DMS79 (cell line): ENCODE measurements around the gene SPESP1.
"Not testable (repeated sequence)": the region's sequence is repeated elsewhere in the genome, so short reads cannot be mapped to it uniquely, and the experiment has no call there.

ENCODE experiments used
- DNase-seq: peaks from one replicate; lab custom pipeline; 2025; lab: John Stamatoyannopoulos, UW

The SPESP1 gene

DNA sequence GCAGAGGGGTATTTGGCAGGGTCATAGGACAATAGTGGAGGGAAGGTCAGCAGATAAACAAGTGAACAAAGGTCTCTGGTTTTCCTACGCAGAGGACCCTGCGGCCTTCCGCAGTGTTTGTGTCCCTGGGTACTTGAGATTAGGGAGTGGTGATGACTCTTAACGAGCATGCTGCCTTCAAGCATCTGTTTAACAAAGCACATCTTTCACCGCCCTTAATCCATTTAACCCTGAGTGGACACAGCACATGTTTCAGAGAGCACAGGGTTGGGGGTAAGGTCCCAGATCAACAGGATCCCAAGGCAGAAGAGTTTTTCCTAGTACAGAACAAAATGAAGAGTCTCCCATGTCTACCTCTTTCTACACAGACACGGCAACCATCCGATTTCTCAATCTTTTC is 33.4 kb downstream of the SPESP1 start:
- not testable (repeated sequence) for DNase-seq

DNA sequence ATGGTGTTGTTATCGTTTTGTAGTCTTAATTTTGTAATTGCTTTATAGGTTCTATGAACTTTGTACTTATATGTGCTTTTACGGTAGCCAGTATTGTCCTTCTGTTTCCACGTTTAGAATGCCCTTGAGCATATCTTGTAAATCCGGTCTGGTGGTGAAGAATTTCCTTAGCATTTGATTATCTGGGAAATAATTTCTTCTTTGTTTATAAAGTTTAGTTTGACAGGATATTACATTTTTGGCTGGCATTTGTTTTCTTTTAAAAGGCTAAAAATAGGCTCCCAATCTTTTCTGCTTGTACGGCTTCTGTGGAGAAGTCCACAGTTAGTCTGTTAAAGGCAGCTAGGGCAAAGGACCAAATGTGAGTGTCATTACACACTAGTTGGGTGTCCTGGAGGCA is 36.7 kb downstream of the SPESP1 start:
- no peak for DNase-seq

DNA sequence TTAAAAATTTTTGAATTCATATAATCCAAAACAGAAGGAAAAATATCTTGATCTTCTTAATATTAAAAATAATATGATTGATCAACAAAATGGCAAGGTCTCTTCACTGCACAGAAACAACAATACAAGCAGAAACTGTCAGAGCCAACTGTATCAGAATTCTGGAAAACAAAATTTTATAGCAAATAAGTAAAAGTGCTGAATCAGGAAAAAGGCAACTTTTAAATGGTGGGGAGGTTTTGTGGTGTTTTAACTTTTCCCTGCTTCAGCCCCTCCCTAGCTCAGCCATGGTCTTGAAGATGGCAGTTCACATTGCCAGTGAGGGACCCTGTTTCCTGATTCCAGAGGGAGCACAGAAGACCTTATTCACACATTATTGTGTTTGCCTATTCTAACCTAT is 37.6 kb downstream of the SPESP1 start:
- DNase-seq, result no peak

DNA sequence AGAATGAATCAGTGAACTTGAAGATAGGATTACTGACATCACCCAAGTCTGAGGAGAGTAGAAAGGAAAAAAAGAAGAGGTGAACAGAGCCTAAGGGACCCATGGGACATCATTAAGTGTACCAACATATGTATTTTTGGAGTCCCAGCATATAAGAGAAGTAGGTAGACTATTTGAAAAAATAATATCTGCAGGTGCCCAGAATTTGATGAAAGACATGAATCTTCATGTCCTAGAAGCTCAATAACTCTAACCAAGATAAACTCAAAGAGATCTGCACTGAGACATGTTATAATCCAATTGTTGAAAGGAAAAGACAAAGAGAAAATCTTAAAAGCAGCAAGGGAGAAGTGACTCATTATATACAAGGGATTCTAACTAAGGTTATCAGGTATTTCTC is 39.0 kb downstream of the SPESP1 start:
- DNase-seq, result no peak

DNA sequence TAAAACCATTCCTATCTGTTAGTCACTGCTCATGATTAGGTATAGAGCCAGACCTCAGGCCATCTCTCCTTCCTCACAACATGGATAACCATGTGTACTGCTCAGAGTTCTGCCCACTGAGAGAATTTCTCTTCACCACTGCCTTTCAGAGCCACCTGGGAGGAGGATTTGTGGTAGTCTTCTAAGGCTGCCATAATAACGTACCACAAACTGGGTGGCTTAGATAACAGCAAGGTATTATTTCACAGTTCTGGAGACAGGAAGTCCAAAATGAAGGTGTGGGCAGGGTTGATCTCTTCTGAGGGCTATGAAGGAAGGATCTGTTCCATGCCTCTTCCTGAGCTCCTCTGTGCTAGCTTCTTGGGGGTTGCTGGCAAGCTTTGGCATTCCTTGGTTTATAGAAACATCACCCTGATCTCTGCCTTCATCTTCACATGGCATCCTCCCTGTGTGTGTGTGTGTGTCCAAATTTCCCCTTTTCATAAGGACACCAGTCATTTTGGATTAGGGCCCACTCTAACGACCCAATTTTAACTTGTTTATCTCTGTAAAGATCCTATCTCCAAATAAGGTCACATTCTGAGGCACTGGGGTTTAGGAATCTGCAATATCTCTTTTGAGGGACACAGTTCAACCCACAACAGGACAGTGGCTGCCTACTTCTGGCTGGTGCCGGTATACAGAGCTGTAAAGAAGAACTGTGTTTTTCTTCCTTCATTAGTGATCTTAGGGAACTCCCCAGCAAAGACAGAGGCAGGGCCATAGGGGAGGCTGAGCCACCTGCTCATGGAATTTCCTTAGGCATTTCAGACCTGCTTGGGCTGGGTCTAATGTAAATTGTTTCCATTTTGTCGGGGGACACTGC is 42.1 kb downstream of the SPESP1 start:
- DNase-seq, result no peak

DNA sequence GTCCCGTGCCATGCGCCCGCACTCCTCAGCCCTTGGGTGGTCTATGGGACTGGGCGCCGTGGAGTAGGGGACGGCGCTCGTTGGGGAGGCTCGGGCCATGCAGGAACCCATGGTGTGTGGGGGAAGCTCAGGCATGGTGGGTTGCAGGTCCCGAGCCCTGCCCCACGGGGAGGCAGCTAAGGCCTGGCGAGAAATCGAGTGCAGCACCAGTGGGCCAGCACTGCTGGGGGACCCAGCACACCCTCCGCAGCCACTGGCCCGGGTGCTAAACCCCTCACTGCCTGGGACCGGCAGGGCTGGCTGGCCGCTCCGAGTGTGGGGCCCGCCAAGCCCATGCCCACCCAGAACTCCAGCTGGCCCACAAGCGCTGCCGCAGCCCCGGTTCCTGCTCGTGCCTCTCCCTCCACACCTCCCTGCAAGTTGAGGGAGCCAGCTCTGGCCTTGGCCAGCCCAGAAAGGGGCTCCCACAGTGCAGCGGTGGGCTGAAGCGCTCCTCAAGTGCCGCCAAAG is 45.4 kb downstream of the SPESP1 start:
- not testable (repeated sequence) for DNase-seq

DNA sequence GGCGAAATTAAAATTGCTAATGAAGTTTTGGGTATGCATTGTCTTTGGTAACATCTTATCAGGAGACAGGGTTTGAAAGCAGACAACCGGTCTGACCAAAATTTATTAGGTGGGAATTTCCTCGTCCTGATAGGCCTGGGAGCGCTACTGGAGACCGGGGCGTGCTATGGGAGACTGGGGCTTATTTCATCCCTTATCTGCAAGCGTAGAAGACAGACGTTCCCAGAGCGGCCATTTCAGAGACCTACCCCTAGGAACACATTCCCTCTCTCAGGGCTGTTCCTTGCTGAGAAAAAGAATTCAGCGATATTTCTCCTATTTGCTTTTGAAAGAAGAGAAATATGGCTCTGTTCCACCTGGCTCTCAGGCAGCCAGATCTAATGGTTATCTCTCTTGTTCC is 47.1 kb downstream of the SPESP1 start:
- not testable (repeated sequence) for DNase-seq

DNA sequence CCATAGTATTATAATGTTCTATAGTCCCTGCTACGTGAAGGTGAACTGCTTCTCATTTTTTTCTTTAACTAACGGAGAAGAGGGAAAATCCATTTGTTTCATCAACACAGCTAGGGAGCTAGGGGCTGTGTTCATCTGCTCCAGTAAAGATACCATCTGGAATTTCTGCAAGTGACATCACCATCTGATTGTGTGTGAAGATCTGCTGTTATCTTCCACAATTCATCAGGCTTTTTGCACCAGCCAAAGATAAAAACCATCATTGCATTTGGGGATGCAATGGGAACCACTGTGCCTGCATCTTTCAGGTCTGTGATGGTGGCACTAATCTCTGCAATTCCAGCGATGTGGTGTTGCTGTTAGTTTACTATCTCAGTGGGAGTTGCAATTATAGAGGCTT is 48.7 kb downstream of the SPESP1 start:
- DNase-seq, result no peak

DNA sequence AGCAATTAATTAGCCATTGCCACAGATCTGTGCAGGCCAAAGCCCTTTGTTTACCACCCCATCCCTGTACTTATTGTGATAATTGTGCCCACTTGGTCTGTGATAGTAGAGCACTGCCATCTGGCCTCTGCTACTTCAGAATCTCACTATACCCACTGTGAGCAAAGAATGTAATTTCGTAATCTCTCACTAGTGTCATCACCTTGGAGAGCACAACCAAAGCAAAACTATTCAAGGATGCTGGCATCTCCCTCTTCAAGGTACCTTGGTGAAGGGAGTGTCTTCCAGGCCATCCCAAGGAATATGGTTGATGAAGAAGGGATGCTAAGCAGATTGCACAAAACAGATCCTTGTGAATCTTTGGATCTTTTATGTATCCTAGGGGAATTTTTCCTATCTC is 49.5 kb downstream of the SPESP1 start:
- DNase-seq, result no peak

DNA sequence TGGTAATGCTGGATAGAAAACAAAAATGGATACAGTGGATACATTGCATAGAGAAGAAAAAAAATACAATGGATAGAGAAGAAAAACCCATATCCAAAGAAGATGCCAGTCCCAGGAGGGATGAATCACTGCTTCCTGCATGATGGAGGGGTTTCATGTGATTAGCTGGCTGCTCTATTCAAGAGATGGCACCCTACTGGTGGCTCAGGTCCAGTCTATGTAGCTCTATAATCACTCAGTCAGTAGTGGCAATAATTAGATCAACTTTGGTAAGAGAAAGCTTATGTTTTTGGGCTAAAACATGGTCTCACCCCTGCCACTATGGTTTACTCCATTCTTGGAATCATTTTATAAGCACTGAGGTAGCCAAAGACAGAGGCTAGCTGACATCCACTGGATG is 50.5 kb downstream of the SPESP1 start:
- DNase-seq, result no peak

DNA sequence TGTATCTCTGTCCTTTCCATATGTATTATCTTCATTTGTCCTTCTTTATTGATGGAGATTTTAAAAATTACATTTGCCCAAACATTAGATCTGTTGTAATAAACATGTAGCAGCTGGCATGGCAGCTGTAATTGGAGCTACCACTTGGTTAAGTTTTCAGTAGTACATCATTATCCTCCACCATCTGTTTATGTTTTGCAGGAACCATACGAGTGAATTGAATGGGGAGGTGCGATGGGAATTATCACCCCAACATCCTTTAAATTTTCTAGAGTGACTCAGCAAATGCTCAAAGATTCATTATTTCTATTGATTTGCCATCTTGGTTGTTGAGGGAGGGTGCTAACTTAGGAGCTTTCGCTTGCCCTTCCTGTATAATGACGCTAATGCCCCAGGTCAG is 51.6 kb downstream of the SPESP1 start:
- no peak for DNase-seq

DNA sequence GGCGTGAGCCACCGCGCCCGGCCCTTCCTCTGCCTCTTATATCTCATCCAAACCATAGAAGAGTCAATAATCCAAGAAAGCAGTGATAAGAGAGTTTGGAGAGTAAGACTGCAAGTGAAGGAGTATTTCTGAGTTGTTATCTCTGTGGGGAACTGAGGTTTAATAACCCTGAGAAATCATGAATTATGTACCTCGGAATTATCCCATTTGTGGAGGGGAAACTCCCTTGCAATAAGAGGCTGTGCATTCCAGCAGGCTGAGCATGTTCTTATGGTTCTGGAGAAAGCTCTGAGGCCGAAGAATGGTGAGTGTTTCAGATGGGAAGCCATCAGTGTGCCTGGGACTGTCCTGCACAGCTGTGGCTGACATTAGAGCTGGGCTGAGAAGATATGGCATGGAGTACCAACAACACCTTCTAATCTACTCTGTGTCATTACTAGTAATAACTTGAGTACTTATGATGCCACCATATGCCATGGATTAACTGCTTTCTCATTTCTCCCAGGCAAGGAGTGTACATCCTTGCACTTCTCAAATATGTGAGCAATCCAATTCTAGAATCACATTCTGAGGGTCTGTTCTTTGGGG is 52.7 kb downstream of the SPESP1 start:
- no peak for DNase-seq

DNA sequence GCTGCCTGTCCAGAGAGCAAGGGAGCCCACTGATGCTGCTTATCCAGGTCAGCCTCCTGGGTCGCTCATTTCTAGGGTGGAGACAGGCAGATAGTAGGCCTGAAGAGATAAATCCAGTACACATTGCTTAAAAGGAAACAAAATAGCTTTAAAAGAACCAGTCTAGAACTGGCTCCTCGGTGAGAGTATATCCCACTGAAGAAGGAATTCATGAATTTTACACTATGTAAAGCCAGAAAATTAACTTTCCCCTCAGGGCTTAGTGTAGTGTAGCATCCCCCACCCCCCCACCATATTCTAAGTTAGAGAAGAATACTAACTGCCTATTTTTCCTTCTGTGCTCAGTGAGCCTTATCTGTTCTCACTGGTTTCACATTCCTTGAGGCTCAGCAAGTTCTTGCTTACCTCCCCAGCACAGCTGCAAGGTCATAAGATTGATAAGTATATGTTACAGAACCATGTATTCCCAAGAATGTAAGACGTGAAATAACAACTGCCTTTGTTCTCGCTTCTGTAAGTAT is 53.7 kb downstream of the SPESP1 start:
- DNase-seq, result no peak

DNA sequence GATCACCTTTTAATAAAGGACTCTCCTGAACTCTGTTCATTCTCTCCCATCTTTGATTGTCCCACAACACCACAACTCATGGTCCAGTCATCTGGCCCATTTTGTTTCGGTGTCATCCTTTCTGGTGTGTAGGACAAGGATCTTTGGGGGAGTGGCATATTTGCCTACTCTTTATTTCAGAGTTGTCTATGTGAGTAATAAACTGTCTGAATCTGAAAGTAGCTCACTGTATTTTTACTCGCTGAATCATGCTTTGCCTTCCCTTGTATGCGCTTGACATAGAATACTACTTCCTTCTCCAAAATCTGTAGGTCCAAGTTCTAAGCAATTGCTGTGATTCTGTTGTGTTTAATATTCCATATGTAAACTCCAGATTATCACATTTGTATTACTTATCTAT is 54.3 kb downstream of the SPESP1 start:
- no peak for DNase-seq

DNA sequence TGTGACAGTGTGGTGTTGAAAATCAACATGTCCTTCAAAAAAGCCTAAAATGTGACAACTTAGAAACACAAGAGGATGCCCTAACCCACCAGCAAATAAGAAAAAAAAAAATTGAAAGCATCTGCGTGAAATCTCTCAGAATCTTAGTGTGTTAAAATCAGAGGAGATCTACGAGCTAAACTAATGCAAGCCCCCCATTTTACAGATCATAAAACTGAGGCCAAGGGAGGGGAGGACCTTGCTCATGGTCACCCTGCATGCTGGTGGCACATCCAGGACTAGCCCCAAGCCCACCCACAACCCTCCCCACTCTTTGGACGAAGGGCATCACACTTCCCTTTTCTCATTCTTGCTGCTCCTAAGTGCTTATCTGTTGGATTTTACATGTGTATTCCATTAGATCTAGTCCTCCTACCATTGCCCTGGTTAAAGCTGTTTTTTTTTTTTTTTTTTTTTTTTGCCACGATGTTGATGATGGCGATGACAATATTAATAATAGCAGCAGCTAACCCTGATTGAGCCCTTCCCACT is 55.1 kb downstream of the SPESP1 start:
- no peak for DNase-seq

DNA sequence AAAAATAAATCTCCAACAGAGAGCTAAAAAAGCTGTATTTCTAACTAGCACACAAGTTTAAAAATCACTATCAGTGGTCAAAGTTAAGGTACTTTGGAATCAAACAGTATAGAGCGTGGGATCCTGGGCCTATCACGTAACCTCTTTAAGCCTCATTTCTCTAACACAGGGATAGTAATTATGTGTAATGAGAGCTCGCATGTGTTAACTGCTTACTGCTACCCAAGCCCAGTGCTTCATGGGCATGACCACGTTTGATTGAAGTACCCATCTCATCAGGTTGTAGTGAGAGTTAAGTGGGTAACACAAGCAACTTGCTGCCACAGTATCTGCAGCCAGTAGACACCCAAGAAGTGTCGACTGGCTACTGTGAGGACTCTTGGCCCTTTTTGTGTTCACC is 56.0 kb downstream of the SPESP1 start:
- no peak for DNase-seq

DNA sequence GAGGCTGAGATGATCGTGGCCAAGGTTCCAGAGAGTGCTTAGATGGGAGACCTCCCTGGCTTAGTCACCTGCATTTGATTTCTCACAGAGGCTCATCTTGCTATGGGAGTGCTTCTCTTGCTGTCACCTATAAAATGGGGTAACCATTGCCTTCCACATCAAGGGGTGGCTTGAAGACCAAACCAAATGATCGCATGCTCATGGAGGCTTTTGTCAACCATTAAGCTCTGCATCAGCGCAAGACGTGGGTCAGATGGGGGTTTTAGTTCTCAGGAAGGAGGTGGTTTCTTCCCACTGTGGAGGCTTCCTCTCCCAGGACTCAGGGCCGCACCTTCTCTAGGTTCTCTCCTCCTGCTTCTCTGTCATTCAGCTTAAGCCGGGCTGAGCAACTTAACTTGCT is 56.8 kb downstream of the SPESP1 start:
- DNase-seq, result no peak

DNA sequence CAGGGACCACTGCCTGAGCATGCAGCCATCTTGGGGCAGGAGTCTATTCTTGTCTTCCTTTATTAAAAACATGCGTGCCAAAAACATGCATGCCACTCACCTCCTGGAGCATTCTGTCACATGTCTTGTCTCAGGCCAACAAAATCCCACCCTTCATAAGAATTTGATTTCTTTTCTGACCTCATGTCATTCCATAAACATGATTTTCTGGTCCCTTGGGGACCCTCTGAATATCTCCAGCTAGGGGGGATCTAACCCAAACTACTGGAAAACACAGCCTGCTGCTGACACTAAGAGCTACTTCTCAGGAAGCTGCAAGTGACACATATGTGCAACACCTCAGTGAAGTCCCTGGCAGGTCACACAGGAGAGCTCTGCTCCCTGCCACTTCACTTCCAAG is 57.4 kb downstream of the SPESP1 start:
- no peak for DNase-seq

DNA sequence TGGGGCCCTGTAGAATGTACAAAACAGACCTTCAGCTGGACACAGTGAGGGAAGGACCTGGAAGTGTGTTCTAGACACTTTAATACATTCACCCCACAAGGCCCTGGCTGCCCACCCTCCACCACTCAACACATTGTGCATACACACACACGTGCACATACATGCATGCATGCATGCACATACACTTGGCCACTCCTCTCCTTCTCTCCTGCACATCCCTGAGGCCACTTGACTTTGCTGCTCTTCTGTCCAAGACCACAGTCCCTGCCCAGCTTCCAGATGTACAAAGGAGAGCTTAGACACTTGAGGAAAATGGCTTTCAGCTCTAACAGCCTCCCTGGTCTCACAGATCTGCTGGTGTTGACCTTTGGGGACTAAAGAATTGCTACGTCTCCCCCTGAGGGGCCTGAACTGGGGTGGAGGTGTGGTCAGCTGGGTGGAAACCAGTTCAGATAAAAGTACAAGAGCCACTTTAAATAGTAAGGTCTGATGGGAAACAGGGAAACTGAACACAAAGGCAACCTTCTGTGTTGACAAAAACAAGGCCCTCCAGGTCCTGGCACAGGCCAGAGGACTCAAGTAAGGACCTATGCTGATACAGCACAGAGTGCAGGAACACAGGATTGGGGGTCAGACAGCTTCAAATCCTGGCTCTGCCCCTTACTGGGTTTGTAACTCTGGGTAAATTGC is 59.4 kb downstream of the SPESP1 start:
- no peak for DNase-seq

DNA sequence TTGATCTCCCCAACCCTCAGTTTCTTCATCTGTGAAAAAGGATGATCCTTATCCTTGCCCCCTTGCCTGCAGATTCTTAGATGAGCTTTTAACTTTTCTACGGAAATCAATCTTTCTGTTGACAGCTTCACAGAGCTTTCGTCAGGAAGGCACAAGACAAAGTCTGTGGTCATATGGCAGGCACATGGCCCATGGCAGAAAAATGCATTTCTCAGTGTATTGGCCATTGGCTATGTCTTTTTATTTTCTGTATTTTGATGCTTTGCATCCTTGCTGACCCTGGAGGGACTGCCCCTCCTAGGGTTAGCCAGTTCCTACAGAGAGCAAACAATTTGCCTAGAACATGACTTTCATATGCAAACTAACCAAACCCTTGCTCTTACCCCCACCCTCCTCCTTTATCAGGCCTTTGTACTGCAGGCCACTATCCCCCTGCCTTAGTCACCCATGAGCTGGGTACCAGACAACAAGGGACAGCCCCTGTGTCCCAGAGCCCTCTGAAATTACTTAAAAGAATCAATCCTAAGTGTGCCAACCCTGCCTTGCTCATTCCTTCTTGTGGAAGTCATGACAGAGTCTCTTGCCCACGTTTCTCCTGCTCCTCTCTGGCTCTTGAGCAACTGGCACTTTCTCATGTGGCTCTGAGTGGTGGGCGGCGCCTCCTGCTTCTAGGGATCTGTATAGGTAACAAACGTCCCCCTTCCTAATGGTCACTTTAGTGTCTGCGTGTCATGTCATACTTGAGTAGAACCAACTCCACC is 60.1 kb downstream of the SPESP1 start:
- DNase-seq, result no peak

DNA sequence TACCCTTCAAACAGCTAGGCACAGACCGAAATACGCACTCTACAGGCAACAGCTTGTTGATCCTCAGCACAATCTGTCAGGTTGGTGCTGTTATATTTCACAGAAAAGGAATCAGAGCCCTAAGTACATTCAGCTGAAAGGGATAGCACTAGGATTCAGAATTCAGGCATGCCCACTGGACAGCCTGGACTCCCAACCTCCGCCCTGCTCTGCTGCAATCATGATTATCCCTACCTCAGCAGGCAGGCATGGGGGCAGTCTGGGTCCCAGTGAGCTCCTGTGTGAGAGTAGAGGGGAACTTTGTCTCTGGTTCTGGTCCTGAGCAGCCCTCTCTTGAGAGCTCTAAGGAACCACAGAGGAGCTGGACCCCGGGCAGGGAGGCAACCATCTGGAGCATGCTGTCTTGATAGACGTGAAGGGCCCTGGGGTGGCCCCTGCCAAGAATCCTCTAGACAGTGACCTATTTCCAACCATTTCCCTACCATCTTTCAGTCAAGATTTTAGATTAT is 60.7 kb downstream of the SPESP1 start:
- no peak for DNase-seq

DNA sequence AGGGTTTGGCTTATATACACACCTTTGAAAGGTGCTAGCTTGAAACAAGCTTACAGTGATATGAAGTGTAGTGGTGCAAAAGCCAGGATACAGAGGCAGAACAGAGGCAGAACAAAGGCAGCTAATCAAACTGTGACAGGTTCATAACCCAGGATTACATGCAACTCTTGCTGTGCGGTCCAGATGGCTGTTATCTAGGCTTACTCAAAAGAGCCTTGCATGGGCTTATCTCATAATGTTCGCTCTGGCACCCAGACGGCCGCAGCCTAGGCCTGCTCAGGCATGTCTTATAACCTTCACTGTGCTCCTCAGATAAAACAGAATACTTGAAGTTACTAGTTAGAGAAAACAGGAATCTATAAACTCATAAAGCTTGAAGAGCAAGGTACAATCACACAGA is 61.4 kb downstream of the SPESP1 start:
- DNase-seq, result peak; percentile 10
